ENCODE data around the gene DLK2.
"Not testable (repeated sequence)": the region's sequence is repeated elsewhere in the genome, so short reads cannot be mapped to it uniquely, and the experiment has no call there.

The DLK2 gene, protein sequence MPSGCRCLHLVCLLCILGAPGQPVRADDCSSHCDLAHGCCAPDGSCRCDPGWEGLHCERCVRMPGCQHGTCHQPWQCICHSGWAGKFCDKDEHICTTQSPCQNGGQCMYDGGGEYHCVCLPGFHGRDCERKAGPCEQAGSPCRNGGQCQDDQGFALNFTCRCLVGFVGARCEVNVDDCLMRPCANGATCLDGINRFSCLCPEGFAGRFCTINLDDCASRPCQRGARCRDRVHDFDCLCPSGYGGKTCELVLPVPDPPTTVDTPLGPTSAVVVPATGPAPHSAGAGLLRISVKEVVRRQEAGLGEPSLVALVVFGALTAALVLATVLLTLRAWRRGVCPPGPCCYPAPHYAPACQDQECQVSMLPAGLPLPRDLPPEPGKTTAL

GRCh38 chr6:43455531-43456428, at the start of gene DLK2:
Gene DLK2, minus strand, starts transcription at chr6:43455548. Its CDS starts 723 bp downstream, at chr6:43454825.
- DNase-seq (ENCODE audit: low read depth in 1 of 2, low spot score in 1 of 2) = peak in 1 of 2 donors; percentile 51

GRCh38 chr6:43503443-43503842, 48.1 kb upstream of the DLK2 start:
- no peak for DNase-seq (ENCODE audit: low read depth in 1 of 2, low spot score in 1 of 2)

GRCh38 chr6:43502666-43503065, 47.3 kb upstream of the DLK2 start:
- no peak for DNase-seq (ENCODE audit: low read depth in 1 of 2, low spot score in 1 of 2)

DNA sequence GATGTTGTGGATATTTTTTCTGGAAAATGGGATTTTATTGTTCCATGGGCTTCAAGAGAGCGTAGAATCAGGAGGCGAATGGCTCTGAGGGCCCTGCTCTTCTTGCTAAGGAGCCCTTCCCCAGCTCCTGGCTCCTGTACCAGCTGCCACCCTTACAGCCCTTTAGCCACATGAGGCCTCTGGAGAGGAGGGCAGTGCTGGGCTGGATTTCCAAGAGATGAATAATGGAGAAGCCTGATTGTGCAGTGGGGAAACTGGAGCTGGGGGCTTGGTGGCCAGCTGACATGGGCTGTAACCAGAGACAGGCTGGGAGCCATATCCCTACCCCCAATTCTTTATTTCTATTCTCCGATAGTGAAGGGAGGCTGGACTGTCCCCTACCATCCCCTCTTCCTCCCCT, 45.6 kb upstream of the DLK2 start:
- no peak for DNase-seq (ENCODE audit: low read depth in 1 of 2, low spot score in 1 of 2)

- DNase-seq (ENCODE audit: low read depth in 1 of 2, low spot score in 1 of 2) = no peak
Observed at GRCh38 chr6:43499028-43499815, 43.9 kb upstream of the DLK2 start.

DNA sequence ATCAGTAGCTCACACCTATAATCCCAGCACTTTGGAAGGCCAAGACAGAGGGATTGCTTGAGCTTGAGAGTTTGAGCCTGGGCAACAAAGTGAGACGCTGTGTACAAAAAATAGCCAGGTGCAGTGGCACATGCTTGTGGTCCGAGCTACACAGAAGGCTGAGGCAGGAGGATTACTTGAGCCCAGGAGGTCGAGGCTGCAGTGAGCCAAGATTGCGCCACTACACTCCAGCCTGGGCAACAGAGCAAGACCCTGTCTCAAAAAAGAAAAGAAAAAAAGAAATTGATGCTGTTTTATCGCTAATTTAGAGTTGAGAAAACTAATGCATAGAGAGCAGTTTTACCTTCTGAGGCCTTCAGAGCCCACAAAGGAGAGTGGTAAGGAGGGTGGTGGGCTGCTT, 42.9 kb upstream of the DLK2 start:
- DNase-seq (ENCODE audit: low read depth in 1 of 2, low spot score in 1 of 2) = not testable (repeated sequence)

GRCh38 chr6:43497689-43498088, 42.3 kb upstream of the DLK2 start:
- DNase-seq (ENCODE audit: low read depth in 1 of 2, low spot score in 1 of 2) = no peak

DNA sequence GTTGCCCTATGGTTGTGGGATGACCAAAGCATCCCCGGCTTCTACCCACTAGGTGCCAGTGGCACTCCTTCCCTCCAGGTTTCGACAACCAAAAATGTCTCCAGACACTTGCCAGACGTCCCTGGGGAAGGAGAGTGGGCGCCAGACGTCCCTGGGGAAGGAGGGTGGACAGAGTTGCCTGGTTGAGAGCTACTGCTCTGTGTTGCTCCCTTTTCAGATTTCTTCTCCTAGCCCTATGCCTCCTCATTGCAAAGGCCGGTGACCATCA, 41.7 kb upstream of the DLK2 start:
- no peak for DNase-seq (ENCODE audit: low read depth in 1 of 2, low spot score in 1 of 2)

- DNase-seq (ENCODE audit: low read depth in 1 of 2, low spot score in 1 of 2) = no peak
Observed at GRCh38 chr6:43496370-43497128, 41.2 kb upstream of the DLK2 start.

GRCh38 chr6:43495409-43495941, 40.1 kb upstream of the DLK2 start:
- DNase-seq (ENCODE audit: low read depth in 1 of 2, low spot score in 1 of 2) = no peak

DNA sequence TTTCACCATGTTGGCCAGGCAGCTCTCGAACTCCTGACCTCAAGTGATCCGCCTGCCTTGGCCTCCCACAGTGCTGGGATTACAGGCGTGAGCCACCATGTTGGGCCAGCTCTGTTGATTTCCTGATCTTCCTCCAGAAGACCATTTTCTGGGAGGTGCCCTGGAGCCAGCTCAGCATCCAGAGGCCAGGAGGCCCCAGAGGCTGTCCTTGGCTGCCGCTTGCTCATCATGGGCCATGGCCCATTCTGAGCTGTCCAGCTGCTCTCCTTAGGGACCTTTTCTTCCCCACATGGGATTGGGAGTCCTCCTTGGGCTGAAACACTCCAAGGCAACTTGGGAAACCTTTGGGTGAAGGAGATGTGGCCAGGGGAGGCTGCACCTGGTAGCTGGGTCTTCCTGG, 39.4 kb upstream of the DLK2 start:
- DNase-seq (ENCODE audit: low read depth in 1 of 2, low spot score in 1 of 2) = no peak

DNA sequence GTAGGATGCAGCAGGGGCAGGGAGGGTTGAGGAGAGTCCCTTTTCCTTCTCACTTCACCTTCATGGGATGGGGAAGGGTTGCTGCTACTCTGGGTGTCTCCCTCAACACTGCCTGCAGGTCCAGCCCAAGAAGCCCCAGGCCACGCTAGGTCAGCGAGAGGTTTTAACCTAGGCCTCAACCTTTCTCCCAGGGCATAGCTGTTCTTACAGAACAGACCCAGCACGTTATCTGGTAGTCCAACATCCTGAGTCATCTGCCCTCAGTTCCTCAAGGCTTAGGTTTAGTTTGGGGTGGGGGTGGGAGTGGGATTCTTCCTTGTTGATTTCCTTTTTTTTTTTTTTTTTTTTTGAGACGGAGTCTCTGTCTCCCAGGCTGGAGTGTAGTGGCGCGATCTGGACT, 39.0 kb upstream of the DLK2 start:
- DNase-seq (ENCODE audit: low read depth in 1 of 2, low spot score in 1 of 2) = no peak

GRCh38 chr6:43493833-43494232, 38.5 kb upstream of the DLK2 start:
- no peak for DNase-seq (ENCODE audit: low read depth in 1 of 2, low spot score in 1 of 2)

DNA sequence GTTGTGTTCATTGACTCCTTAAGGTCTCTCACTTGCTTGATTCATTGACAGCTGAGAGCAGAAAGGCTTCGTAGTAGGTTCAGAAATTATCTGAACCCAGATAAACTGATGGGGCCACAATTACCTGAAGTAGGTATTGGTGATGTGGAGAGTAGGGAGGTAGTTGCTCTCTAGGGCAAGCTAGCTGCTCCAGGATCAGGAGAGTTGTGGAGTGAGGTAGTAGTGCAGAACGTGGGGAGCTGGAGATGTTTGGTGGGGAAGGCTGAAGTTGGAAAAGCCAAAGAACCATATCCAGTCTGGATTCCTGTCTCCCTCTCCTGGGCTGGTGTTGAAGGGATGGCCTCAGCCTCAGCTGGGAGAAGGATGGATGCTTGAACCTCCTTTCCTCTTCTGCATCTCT, 37.9 kb upstream of the DLK2 start:
- DNase-seq (ENCODE audit: low read depth in 1 of 2, low spot score in 1 of 2) = no peak

GRCh38 chr6:43492673-43493072, 37.3 kb upstream of the DLK2 start:
- DNase-seq (ENCODE audit: low read depth in 1 of 2, low spot score in 1 of 2) = no peak

DNA sequence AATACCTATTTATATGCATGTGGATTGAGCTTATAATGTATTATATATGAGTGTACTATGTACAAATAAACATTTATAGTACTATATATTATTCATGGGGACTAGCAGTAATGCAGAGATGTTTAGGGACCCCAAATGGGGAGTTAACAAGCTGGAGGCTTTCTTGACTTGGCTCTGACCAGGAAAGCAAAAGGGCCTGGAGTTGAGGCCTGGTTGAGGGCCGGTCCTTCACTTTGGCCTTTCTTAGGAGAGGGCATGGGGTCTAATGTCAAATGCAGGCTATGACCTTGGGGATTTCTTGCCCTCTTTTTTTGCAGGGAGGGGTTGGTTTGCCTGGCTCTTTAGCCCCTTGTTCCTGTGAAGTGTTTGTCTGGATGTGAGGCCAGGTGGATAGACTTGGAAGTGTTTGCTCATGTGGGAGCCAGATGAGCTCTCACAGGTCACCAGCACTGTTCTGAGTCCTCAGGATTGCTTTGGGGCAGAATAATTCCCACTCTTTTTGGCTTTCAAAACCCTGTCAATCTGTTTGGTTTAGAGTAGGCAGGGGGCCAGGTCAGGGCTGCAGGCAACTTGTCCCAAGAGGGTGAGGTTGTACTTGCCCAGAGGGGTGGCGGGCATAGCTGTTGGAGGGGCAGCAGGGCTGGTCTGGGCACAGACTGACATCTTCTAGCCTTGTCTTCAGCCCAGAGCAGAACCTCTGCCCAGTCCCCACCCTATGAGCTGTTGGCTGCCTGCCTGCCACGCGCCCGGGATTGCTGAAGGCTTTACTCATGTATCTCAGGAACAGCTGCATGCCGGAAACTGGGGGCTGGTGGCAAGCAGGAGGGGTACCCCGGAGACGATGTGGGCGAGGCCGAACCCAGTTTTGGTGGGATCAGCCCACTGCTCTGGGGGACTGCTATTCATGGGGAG, 36.7 kb upstream of the DLK2 start:
- DNase-seq (ENCODE audit: low read depth in 1 of 2, low spot score in 1 of 2) = no peak

GRCh38 chr6:43490523-43490939, 35.2 kb upstream of the DLK2 start:
- no peak for DNase-seq (ENCODE audit: low read depth in 1 of 2, low spot score in 1 of 2)

DNA sequence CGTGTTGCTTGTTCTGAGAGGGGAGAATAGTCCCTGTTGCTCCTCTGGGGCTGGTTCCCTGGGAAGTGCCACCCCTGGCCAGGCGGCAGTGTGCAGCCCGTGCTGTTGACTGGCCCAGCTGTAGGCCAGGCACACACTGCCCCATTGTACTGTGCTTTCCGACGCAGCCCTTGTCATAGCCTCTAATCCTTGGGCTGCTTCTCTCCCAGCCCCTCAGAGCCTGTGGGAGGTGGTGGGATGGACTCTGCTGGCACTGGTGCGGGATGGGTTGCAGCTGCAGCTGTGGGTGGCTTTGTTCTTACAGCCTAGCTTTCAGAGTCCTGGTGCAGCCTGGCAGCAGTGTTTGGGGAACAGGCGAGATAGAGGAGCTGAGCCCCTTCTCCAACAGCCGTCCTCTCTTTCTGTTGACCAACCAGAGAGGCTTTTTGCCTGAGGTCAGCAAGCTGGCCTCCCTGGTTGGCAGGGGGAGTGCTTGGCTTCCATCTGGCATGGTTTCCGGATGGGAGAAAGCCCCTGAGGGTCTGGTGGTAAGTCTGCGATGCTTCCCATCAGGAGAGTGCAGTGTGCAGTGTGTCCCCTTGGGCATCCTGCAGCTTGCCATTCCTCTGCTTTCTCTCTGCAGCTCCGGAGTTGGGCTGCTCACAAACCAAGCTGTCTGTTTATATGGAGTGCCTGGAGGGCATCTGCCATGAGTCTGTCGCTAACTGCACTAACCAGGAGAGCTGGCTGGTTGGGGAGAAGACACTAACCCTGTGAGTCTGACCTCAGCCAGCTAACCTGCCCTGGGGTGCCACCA, 34.1 kb upstream of the DLK2 start:
- no peak for DNase-seq (ENCODE audit: low read depth in 1 of 2, low spot score in 1 of 2)
